Measurements from ENCODE around the gene IRF3. TPM values are rescaled to one million over a fixed set of nuclear protein-coding genes. Genes with fewer than 3 reads are reported as not detected.

The IRF3 gene
- total and polyA plus RNA-seq, 10 of the 15 experiments (the other 5 are each of a cell fraction or from before 2014, with no cell fraction given): 5.5 to 110 (median 63.4) TPM

DNA sequence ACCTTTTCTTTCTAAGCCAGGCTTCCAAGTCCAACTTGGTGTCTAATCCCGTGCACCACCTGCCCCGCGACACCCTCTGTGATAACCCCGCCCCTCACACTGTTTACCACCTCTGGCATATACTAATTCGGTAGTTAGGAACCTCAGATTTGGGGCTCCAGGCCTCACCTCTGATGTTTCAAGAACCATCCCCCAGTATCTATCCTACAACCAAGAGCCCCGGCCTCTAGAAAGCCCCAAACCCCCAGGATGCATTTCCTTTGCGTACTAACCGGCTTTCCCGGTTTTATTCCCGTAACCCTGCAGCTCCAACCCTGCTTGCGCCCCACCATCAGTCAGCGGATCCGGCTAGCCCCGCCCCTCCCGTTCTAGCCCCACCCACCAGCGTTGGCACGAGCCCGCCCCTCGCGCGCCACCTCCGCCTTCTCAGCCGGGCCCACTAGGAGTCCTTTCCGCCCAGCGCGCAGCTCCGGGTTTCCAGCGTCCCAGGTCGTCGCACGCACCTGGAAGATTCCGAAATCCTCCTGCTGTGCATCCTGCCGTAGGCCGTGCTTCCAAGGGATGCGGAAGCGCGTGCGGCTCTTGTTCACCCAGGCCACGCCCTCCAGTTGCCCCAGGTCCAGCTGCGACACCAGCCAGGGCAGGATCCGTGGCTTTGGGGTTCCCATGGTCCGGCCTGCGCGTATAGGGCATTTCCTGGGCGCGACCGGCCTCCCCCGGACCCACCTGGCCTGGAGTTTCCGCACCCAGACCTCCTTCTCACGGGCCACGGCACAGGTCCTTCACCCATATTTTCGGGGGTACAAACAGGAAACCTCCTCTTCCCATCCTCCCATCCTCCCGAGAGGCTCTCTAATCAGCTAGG, 1.3 kb downstream of the IRF3 start (continued):
- TF ChIP-seq MTA3 (IDR thresholded peaks at IDR 0.05; ENCODE audit: borderline replicate concordance, low read length) (no peak; the same call in 1 of the 2 replicates), ZNF207 (IDR thresholded peaks at IDR 0.05; ENCODE audit: borderline replicate concordance) (no peak), ZNF592 (IDR thresholded peaks at IDR 0.05) (no peak), IRF3 (IDR thresholded peaks at IDR 0.05) (no peak), PRDM15 (CRISPR knock-in tag; IDR thresholded peaks at IDR 0.05) (no peak), BCL3 (IDR thresholded peaks at IDR 0.05; ENCODE audit: borderline replicate concordance, insufficient read depth, low read depth, low read length, poor library complexity, severe bottlenecking) (peak; percentile 13), FOXK2 (IDR thresholded peaks at IDR 0.05) (peak; percentile 87), TARDBP (IDR thresholded peaks at IDR 0.05; ENCODE audit: borderline replicate concordance) (no peak), BMI1 (IDR thresholded peaks at IDR 0.05; ENCODE audit: borderline replicate concordance) (no peak), CHD4 (IDR thresholded peaks at IDR 0.05) (no peak), CREM (IDR thresholded peaks at IDR 0.05; ENCODE audit: low read depth) (0 out of 2 replicates have a peak, but pooled peaks have one; percentile 10), BHLHE40 (IDR thresholded peaks at IDR 0.05; ENCODE audit: borderline replicate concordance in 1 of 2, low read depth in 2 of 2, low read length in 1 of 2) (peak; percentile 4 to 48; a peak in 1 of 4 replicates), E2F4 (IDR thresholded peaks at IDR 0.05; ENCODE audit: low read depth, low read length) (no peak), NRF1 (conservative IDR thresholded peaks at IDR 0.05; ENCODE audit: low read depth, low read length) (no peak), NR2F1 (conservative IDR thresholded peaks at IDR 0.05) (0 out of 2 replicates have a peak, but pooled peaks have one; percentile 14), SUZ12 (IDR thresholded peaks at IDR 0.05; ENCODE audit: unreplicated experiment) (no peak)
